Kidney capillary endothelial cell (primary cell): ENCODE measurements around the gene TEX261.
"Not testable (repeated sequence)": the region's sequence is repeated elsewhere in the genome, so short reads cannot be mapped to it uniquely, and the experiment has no call there.

Experiments used
- DNase-seq: peaks from one replicate; pipeline ENCODE4 v3.0.0-alpha.2; 2018; ENCODE audit warnings: low spot score

Gene TEX261

DNA sequence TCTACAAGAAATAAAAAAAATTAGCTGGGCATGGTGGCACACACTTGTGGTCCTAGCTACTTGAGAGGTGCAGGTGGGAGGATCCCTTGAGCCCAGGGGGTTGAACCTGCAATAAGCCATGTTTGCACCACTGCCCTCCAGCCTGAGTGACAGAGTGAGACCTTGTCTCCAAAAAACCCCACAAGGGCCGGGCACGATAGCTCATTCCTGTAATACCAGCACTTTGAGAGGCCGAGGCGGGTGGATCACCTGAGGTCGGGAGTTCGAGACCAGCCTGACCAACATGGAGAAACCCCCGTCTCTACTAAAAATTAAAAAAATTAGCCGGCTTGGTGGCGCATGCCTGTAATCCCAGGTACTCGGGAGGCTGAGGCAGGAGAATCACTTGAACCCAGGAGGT is 5.3 kb upstream of the TEX261 start:
- not testable (repeated sequence) for DNase-seq

DNA sequence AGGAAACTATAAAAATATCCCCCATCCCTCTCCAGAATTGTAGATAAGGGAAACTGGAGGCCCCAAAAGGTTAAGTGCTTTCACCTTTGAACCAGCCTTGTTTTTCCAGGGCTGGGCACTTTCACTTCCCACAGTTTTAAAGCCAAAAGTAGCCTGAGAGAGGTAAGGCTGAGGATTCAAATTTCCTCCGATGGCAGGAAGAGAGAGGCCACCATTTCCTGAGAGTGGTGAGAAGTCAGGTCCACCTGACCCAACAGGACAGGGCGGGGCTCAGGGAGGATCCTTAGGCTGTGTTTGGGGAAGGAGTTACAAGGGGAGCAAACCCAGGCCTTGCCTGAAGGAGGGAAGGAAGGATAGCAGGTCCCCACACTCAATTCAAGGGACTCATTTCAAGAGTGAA is 4.7 kb upstream of the TEX261 start:
- DNase-seq: no peak

DNA sequence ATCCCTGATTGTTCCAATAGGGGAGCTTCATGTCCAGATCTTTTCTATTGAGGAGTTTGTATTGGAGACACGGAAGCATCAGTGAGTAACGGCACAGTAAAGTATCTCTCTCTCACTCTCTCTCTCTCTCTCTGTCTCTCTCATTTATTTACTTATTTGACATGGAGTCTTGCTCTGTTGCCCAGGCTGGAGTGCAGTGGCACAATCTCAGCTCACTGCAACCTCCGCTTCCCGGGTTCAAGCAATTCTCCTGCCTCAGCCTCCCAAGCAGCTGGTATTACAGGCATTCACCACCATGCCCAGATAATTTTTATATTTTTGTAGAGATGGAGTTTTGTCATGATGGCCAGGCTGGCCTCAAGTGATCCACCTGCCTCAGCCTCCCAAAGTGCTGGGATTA is 4.2 kb upstream of the TEX261 start:
- not testable (repeated sequence) for DNase-seq

DNA sequence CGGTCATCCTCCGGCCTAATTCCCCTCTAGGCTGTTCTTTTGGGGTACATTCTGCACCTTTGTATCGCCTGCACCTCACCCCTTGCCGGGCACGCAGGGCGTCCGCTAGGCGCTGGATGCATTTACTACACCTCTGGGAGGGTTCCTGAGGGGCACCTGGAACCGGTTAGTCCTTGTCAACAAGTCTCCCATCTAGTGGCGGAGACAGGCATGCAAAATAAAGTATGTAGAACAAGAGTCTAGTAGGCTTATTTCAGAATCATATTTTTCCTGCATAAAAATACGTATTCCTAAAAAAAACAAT is 705 bp upstream of the TEX261 start:
- DNase-seq: no peak

DNA sequence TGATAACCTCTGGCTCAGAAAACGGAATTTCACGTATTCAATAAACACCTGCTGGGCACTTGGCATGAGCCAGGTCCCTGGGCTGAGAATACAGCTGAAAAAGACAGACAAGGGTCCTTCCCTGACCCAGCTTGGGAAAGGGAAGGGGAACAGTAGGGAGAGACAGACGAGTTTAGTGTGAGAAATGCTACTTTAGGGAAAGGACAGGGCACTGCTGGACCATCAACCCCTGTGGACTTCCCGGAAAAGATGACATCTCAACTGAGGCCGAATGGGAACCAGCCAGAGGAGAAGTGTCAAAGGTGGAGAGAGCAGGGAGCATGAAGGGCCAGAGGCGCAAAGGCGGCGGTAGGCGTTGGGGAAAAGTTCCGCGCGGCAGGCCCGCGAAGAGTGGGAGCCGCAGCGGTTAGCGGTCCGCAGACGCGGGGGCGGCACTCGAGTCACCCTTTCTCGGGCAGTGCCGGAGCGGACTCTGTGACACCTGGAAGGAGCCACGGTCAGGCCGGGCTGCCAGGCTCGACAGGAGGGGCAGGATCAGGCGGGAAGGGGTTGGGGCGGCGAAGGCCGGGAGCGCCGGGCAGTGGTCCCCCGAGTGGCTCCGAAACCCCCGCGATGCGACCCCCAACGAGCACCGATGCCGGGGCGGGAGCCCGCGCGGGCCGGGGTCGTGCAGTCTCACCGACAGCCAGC is 519 bp downstream of the TEX261 start:
- DNase-seq: peak; percentile 22

DNA sequence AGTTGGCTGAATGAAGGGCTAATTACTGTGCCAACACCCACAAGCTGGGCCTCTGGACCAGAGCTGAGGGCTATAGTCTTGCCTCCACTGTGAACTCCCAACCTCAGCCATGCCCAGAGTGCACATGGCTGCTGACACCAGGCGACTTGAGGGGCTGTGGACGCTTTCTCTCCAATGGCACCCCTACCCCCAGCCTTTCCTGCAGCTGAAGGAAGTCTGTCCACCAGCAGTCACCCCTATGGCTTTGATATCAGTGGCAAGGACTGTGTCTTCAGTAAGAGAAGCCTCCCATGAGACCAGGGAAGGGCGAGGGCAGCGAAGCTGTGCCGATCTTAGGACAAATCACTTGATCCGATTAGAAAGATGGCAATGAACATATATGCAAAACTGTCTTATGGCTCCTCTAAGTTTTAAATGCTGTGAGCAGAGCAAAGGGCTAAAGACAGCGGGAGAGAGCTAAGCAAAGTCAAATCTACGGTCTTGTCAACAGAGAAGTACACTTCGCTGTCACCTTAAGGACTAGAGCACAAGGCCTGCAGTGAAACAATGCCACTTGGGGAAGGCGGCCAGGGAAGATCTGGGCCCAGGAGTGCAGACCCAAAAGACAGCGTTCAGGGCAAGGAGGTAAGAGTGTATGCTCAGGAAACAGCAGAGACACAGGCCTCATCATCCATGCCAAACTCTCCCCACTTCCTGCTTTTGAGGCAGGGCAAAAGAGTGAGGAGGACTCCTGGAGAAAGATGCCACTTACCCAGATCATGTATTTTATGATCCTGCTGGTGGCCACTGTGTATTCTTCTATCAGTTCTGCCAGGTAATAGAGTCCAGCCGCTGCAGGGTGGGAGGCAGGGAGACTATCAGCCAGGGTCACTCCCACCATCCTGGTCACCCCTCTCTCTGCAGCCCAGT is 1.5 kb downstream of the TEX261 start:
- no peak for DNase-seq

DNA sequence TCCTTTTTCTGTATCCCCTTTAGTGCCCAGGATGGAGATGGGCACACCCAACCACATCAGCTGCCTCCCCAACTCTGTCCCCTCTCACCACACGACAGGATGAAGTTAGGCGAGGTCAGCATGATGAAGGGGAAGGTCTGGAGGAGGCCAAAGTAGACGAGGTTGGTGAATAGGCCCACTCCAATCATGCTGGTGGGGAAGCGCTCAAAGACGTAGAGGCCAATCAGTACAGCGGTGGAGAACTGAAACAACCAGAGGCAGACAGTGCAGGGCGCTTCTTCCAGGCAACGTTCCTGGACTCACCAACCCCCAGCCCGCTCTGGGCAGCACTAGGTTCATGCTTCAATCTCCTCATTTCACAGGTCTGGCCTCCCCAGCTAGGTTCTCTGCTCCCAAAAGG is 2.9 kb downstream of the TEX261 start:
- no peak for DNase-seq

DNA sequence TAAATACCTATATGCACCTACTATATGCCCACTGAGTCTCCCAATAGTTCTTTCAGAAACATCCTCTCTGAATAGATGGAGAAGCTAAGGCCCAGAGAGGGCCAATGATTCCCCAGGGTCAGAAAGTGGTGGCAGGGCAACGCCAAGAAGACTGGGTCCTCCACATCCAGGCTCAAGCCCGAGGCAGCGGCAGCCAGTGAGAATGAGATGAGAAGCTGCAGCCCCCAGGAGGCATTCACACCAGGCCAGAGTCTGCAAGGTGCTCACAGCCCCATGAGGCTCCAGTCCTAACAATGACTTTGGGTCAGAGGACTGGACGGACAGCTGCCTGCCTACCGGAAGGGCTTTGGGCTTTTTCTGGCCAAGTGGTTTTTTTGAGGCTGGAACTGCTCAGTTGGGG is 3.5 kb downstream of the TEX261 start:
- DNase-seq: no peak

DNA sequence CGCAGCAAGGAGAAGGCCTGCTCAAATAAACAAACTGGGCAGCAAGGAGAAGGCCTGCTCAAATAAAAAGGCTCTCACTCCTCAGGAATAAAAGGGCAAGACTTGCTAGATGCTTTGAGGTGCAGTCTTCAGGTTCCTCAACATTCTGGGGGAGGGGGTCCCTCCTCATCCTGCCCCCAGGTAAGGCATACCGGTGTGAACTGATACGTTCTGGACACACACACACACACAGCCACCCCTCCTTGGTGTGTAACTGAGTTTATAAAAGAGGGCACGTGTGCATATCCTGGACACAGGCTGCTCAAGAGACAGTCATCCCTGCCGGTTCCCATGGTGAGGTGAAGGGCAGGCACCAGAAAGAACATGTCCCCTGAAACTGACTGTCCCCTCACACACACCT is 4.5 kb downstream of the TEX261 start:
- DNase-seq: no peak

DNA sequence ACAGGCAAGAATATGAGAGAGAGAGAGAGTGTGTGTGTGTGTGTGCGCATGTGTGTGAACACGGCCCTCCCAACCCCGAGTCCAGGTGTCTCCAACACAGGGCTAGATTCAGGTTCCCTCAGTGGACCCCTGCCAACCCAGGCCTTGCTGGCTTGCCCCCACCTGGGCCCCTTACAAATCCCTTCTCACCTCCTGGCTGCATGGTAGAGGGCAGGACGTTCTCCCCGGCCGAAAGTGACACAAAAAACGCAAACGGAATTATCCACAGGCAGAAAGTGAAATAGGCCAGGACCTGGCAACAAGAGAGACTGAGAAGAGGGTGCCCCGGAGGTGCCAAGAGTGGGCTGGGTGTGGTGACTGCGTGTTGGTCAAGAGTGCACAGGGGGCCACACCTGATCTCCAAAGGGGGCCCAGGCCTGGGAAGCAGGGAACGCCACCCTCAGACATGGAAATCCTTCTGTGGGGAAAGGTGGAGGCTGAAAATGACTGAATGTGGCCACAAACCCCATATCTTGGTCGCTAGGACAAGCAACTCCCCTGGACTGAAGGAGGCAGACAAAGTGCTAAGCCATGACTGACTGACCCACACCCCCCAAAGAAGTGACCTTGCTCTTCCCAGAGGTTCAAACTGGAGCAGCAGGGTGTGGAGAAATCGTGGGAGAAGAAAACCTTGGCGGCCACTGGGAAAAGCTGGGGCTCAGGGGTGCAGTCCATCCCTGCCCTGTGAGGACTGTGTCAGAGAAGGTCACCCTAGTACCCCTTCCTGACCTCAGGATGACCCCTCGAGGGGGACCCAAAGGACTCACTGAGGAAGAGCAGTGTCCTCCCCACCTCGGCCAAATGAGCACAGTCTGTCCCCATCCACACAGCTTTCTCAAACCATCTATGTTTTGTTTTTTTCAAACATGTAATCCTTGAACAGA is 5.7 kb downstream of the TEX261 start:
- no peak for DNase-seq

DNA sequence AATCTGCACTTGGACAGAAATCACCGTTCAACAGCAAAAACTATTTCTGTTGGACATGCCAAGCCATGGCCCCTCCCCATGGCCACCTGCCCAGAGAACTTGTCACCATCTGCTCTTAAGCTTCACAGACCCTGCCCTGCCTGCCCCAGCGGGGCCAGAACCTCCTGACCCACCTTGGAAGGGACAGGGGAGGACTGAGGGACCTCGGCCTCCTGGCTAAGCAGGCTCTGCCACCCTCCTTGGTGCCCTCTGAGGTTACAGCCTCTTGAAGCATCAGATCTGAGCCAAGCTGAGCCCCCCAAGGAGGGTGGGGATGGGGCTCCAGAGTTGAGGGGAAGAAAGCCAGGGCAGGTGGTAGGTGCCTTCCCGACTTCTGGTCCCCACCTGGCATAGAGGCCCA is 6.5 kb downstream of the TEX261 start:
- DNase-seq: no peak

DNA sequence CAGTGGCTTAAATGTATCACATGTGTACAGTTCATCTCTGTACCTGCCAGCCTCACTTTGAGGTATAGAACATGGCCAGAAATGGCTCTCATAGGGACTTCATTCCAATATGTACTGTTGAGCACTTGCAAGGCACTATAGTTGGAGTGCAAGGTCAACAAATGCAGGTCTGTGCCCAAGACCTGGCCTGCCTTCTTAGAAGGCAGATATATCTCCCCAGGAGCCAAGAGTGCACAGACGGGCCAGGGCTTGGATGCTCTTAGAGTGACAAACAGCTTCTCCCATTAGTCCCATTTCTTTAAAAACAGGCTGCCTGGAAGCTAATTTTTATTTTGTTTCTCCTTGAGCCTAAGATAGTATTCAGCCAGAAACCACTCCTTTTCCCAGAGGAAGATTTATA is 7.3 kb downstream of the TEX261 start:
- DNase-seq: no peak

DNA sequence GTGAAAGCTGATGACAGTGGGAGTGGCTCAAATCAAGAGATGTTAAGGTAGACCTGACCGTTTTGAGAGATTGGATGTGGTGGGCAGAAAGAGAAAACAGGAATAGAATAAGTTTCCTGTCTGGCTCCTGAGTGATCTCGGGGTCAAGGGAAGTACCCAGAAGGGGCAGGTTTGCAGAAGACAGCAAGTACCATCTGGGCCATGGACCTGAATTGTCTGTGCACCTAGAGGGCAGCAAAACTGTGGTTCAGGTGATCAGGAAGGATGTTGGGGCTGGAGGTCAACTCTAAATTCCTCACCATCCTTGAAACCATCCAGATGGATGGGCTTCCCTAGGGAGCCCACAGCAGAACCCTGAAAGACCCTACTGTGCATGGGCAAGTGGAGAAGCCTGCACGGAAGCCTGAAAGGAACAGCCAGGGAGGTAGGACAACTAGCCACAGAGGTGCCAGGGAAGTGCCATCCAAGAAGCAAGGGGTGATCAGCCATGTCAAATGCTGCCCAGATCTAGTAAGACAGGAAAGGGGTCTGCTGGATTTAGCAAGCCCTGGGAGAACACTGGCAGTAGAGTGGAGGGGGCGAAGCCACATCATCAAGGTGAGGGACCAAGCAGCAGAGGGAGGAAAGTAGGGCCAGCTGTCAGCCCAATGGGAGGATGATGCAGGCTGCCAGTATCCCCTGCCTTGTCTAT is 8.0 kb downstream of the TEX261 start:
- DNase-seq: no peak

DNA sequence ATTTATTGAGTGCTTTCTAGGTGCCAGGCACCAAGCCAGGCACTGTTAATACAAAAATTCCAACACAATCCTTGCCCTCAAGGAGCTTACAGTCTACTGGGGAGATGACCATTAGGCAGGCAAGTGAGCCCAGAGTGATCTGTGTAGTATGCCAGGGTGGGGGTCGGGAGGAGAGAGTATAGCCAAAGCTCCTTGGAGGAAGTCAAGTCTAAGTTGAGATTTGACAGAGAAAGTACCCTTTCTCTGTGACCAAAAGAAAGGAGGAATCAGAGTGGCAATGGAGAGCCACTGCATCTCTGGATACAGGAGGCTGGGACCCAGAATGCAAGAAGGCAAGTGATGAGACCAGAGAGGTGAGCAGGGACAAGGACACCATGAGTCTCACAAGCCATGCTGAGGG is 8.7 kb downstream of the TEX261 start:
- no peak for DNase-seq

DNA sequence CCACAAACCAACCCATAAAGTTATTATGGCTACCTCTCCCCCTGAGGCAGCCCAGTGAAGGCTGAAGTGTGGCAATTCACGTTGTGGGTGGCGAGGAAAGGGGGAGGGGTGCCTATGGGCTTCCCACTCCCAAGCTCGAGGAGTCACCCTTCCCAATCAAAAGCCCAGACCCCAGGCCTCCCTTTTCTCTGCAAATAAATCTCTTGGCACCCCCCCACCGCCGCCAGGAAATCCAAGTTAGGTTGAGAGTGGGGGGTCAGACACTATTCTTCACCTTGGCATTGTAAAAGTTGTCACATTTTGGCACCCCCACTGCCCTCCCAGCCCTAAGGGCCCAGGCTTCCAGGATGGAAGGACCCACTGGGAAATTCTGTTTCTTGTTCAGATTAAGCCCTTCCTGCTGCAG is 9.4 kb downstream of the TEX261 start:
- DNase-seq: no peak

DNA sequence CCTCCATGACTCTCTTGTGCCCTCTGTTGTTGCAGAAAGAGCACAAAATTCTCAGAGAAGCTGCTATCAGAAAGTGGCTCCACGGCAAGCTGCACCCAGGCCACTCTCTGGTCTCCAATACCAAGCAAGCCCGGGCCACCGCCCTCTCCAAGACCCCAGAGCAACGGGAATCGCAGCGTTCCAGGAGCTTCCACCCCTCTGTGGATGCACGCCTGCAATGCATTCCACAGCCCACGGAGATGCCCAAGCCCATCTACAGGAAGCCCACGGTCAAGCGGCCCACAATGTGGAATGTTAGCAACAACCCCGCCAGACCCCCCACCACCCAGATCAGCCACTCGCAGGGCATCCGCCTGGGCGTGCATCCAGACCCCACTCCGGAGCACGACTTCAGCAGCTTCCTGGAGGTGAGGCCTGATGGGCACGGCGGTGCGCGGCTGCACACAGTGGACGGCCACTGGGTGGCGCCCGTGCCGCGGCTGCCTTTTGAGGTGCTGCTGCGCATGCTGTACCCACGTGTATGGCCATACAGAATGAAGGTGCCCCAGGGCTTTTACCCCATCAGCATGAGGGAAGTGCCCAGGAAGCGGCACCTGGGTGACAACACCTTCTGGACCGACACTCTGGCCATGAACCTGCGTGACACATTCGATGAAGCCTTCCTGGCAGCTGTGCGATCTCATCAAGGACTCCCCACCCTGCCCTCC is 9.9 kb downstream of the TEX261 start:
- DNase-seq: peak; percentile 46

DNA sequence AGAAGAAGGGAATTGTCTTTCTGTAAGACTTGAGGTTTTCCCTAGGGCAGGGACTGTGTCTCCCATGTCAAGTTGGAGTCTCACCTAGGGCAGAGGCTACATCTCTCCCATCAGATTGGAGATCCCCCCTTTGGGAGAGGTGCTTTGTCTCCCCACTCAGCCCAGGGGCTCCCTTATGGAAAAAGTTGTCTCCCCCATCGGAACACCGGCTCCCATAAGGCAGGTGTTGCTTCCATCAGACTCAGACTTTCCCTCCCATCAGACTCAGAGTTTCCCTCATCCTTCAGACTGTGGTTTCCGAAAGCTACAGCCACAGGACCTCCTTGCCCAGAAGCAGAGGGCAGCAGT is 10.5 kb downstream of the TEX261 start:
- DNase-seq: no peak

DNA sequence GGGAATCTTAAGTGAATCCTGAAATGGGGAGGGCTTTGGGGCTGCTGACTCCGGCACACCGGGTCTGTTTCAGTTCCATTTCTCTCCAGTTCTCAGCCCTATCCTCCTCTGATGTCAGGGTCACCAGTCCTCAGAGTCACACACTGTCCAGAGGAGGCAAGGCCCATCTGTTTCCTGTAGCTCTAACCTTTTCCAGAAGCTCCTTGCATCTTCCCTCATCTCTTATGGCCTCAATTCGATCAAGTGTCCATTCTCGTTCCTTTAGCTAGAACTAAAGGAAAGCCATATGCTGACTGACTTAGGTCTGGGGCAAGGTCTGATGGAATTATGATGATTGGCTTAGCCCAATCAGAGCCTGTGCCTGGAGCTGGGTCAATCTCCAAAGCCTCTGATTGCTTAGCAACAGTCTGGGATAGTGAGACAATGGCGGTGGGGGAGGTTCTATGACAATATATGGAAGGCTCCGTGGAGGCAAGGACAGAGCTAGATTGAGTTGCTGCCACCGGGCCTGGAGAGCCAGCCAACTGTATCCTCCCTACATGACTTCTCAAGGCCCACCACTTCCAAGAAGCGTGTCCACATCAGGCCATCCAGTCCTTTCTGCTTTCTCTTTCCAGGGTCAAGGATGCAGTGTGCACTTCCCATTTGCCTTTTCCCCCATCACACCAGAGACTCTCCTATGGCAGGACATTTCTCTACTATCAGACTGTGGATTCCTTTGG is 11.0 kb downstream of the TEX261 start:
- DNase-seq: no peak

DNA sequence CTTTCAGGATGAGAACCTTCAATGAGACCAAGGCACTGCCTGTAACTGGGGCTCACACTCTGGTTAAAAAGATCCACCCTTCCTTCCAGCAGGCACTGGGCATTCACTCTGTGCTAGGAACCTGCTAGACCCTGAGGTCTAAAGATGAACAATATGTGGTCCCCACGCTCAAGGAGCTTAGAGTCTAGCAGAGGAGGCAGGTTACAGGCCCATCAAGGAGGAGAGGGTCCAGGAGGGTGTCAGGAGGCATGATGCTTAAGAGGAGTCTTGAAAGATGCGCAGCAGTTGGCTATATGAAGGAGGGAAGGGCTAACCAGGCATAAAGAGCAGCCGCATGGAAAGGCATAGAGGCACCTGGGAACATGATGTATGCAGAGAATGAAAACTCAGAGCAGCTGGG is 11.7 kb downstream of the TEX261 start:
- no peak for DNase-seq

DNA sequence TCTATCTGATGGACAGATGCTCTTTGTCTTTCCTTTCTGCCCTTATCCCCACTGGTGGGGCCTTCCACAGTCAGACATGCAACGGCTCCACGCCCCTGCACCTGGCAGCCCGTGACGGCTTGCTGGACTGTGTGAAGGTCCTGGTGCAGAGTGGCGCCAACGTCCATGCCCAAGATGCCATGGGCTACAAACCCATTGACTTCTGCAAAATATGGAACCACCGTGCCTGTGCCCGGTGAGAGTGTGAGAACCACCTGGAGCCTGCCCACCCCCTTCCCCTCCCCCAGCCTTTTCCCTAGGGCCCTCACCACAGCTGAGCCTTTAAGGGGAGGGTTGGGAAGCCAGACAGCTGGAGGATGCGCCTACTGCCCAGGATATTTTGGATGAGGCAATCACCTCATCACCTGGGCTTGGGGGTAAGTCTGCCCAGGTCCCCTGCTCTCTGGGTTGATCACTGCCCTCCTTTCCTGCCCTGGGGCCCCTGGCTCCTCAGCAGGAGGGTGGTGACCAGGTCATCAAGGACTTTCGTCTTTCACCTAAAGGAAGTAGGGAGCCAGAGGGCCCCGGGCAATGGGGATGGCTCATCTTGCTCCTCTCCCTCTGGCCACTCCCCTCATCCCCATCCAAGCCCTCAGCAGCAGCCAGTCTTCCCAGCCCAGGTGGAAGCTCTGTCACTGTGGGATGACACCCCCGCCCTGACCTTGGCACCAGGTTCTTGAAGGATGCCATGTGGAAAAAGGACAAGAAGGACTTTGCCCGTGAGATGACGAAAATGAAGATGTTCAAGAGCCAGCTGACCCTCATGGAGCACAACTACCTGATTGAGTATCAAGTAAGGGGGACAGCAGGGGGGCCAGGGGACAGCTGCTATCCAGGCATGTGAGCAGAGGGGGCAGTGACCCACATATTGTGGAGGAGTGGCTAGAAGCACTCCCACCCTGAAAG is 12.5 kb downstream of the TEX261 start:
- no peak for DNase-seq
